ENCODE measurements around the gene LGR4.
"Not testable (repeated sequence)": the region's sequence is repeated elsewhere in the genome, so short reads cannot be mapped to it uniquely, and the experiment has no call there.

The LGR4 gene

GRCh38 chr11:27458182-27458581 lies 14.4 kb downstream of the LGR4 start:
- DNase-seq, result no peak

- DNase-seq, result no peak
These were observed 15.7 kb downstream of the LGR4 start for GRCh38 chr11:27456795-27457329.

GRCh38 chr11:27456140-27456794 lies 16.3 kb downstream of the LGR4 start:
- no peak for DNase-seq

GRCh38 chr11:27455667-27456066 lies 16.9 kb downstream of the LGR4 start:
- no peak for DNase-seq

- no peak for DNase-seq
These were observed 18.9 kb downstream of the LGR4 start for GRCh38 chr11:27453701-27454100.

GRCh38 chr11:27452147-27452546 lies 20.4 kb downstream of the LGR4 start:
- no peak for DNase-seq

GRCh38 chr11:27451244-27451965 lies 21.2 kb downstream of the LGR4 start:
- no peak for DNase-seq

- DNase-seq, result not testable (repeated sequence)
These were observed 24.4 kb downstream of the LGR4 start for GRCh38 chr11:27448184-27448540.

- DNase-seq, result no peak
These were observed 25.1 kb downstream of the LGR4 start for GRCh38 chr11:27447288-27448183.

- no peak for DNase-seq
These were observed 27.0 kb downstream of the LGR4 start for GRCh38 chr11:27445625-27446024.

- DNase-seq, result peak; percentile 69
These were observed 27.8 kb downstream of the LGR4 start for GRCh38 chr11:27444801-27445215.

- peak; percentile 69 for DNase-seq
These were observed 28.7 kb downstream of the LGR4 start for GRCh38 chr11:27443746-27444507.

- no peak for DNase-seq
These were observed 29.4 kb downstream of the LGR4 start for GRCh38 chr11:27443227-27443626.

- peak; percentile 67 for DNase-seq
These were observed 32.5 kb downstream of the LGR4 start for GRCh38 chr11:27440090-27440489.

GRCh38 chr11:27438595-27438981 lies 34.0 kb downstream of the LGR4 start:
- no peak for DNase-seq

GRCh38 chr11:27437829-27438594 lies 34.6 kb downstream of the LGR4 start:
- DNase-seq, result no peak

GRCh38 chr11:27436916-27437315 lies 35.7 kb downstream of the LGR4 start:
- DNase-seq, result no peak

- DNase-seq, result no peak
These were observed 38.8 kb downstream of the LGR4 start for GRCh38 chr11:27433742-27434141.

- DNase-seq, result no peak
These were observed 40.8 kb downstream of the LGR4 start for GRCh38 chr11:27431808-27432207.

- no peak for DNase-seq
These were observed 42.7 kb downstream of the LGR4 start for GRCh38 chr11:27429761-27430393.

All from NCI-H2107 (cell line).